H1 (cell line): ENCODE measurements around the gene ANKFN1.

ENCODE experiments used
- BRCA1 ChIP-seq: IDR thresholded peaks from 2 replicates; pipeline ENCODE4 v1.6.1; 2012; ENCODE audit warnings: low read depth, low read length, improper control_type of control experiment
- CTCF ChIP-seq, 3 experiments: IDR thresholded peaks; 1 replicate in 2 of 3; 2 replicates in 1 of 3; pipeline versions ENCODE4 v1.5.1 to v1.6.1; 2011; ENCODE audit warnings: low read length in 3 of 3, mild to moderate bottlenecking in 3 of 3, inconsistent platforms in 2 of 3, low read depth in 1 of 3, moderate library complexity in 1 of 3; ENCODE audit not compliant: insufficient read depth in 1 of 3; ENCODE audit errors: control extremely low read depth in 1 of 3
- EP300 ChIP-seq, 2 experiments: IDR thresholded peaks; 1 replicate in 1 of 2; 2 replicates in 1 of 2; pipeline ENCODE4 v1.6.1; 2011 to 2012; ENCODE audit warnings: low read depth in 2 of 2, low read length in 2 of 2, mild to moderate bottlenecking in 2 of 2, borderline replicate concordance in 1 of 2, inconsistent platforms in 1 of 2, moderate library complexity in 1 of 2
- EZH2 ChIP-seq: fragments of 200-600 bp; sonication (generic); IDR thresholded peaks from 2 replicates; pipeline ENCODE4 v1.7.1; 2012; ENCODE audit warnings: low read depth, mild to moderate bottlenecking, moderate library complexity, low read length, inconsistent platforms; ENCODE audit not compliant: severe bottlenecking
- HDAC2 ChIP-seq, 2 experiments: fragments of 300-600 bp in 1 of 2; sonication (generic) in 1 of 2; IDR thresholded peaks; 2 replicates each; pipeline ENCODE4 v1.6.1; 2011 to 2012; ENCODE audit warnings: low read depth in 2 of 2, low read length in 2 of 2, mild to moderate bottlenecking in 2 of 2, moderate library complexity in 2 of 2, borderline replicate concordance in 1 of 2, inconsistent platforms in 1 of 2
- KDM1A ChIP-seq: fragments of 200-600, 300-600 bp; sonication (generic); IDR thresholded peaks from 2 replicates; pipeline ENCODE4 v1.7.1; 2016; ENCODE audit warnings: mild to moderate bottlenecking, low read length, borderline replicate concordance
- PHF8 ChIP-seq: fragments of 200-600 bp; sonication (generic); conservative IDR thresholded peaks from 2 replicates; pipeline ENCODE4 v1.7.1; 2012; ENCODE audit warnings: low read depth, mild to moderate bottlenecking, inconsistent platforms, low read length, moderate library complexity
- POLR2A ChIP-seq, 2 experiments: IDR thresholded peaks; 1 replicate in 1 of 2; 2 replicates in 1 of 2; pipeline ENCODE4 v1.6.1; 2011; ENCODE audit warnings: low read depth in 2 of 2, low read length in 2 of 2, mild to moderate bottlenecking in 2 of 2; ENCODE audit errors: control extremely low read depth in 1 of 2
- TAF7 ChIP-seq: optimal IDR thresholded peaks from 2 replicates; pipeline ENCODE3; 2011; ENCODE audit warnings: low read depth, mild to moderate bottlenecking, inconsistent platforms, low read length, moderate library complexity, borderline replicate concordance
- TBP ChIP-seq: IDR thresholded peaks from 2 replicates; pipeline ENCODE4 v1.6.1; 2011; ENCODE audit warnings: low read depth, low read length, improper control_type of control experiment
- USF2 ChIP-seq: IDR thresholded peaks from 2 replicates; pipeline ENCODE4 v1.6.1; 2011; ENCODE audit warnings: low read length, improper control_type of control experiment

GRCh38 chr17:56557682-56558081 lies 404.4 kb downstream of the ANKFN1 start:
- no peak for TF ChIP-seq POLR2A (IDR thresholded peaks at IDR 0.05; ENCODE audit: control extremely low read depth in 1 of 2, low read depth in 2 of 2, low read length in 2 of 2)
- TF ChIP-seq CTCF (IDR thresholded peaks at IDR 0.05; ENCODE audit: control extremely low read depth in 1 of 3, insufficient read depth in 1 of 3, low read depth in 1 of 3, low read length in 3 of 3), result no peak
- no peak for TF ChIP-seq PHF8
- TF ChIP-seq USF2, result no peak
- no peak for TF ChIP-seq EZH2
- no peak for TF ChIP-seq BRCA1
- no peak for TF ChIP-seq TBP
- no peak for TF ChIP-seq EP300 (IDR thresholded peaks at IDR 0.05; ENCODE audit: borderline replicate concordance in 1 of 2, low read depth in 2 of 2, low read length in 2 of 2)
- no peak for TF ChIP-seq KDM1A
- no peak for TF ChIP-seq TAF7
- no peak for TF ChIP-seq HDAC2 (IDR thresholded peaks at IDR 0.05; ENCODE audit: borderline replicate concordance in 1 of 2, low read depth in 2 of 2, low read length in 2 of 2)
